Neural progenitor cell (in vitro differentiated cells): ENCODE measurements around the gene PLXDC2. TPM values are rescaled to one million over a fixed set of nuclear protein-coding genes. Genes with fewer than 3 reads are reported as not detected.

Experiments used
- DNase-seq: peaks from one replicate; pipeline ENCODE4 v3.0.0-alpha.2; 2016; ENCODE audit warnings: low spot score
- H2AFZ ChIP-seq: fragments of 200-600 bp; sonication (generic); replicated peaks from 2 replicates; pipeline ENCODE4 v1.6.1; 2016; ENCODE audit warnings: antibody characterized with exemption
- H3F3A ChIP-seq: fragments of 200-600 bp; sonication (generic); 2 replicates; pipeline ENCODE4 v1.6.1; 2016; ENCODE audit warnings: antibody characterized with exemption, low read depth
- H3K27ac ChIP-seq: fragments of 200-600 bp; sonication (generic); 2 replicates; pipeline ENCODE4 v1.5.1; 2016; ENCODE audit warnings: mild to moderate bottlenecking
- H3K27me3 ChIP-seq: fragments of 200-600 bp; sonication (generic); 2 replicates; pipeline ENCODE4 v1.6.1; 2016; ENCODE audit warnings: mild to moderate bottlenecking, moderate library complexity
- H3K36me3 ChIP-seq: fragments of 200-600 bp; sonication (generic); 2 replicates; pipeline ENCODE4 v1.5.1; 2016
- H3K4me1 ChIP-seq: fragments of 200-600 bp; sonication (generic); 2 replicates; pipeline ENCODE4 v1.6.1; 2016; ENCODE audit warnings: mixed run types
- H3K4me2 ChIP-seq: fragments of 200-600 bp; sonication (generic); 2 replicates; pipeline ENCODE4 v1.6.1; 2016
- H3K4me3 ChIP-seq: fragments of 200-600 bp; sonication (generic); 2 replicates; pipeline ENCODE4 v1.5.1; 2016
- H3K79me2 ChIP-seq: fragments of 200-600 bp; sonication (generic); 2 replicates; pipeline ENCODE4 v1.6.1; 2016; ENCODE audit warnings: low read depth
- H3K9ac ChIP-seq: fragments of 200-600 bp; sonication (generic); 2 replicates; pipeline ENCODE4 v1.6.1; 2016
- H3K9me3 ChIP-seq: fragments of 200-600 bp; sonication (generic); 2 replicates; pipeline ENCODE4 v1.5.1; 2016; ENCODE audit warnings: low read depth
- H4K20me1 ChIP-seq: fragments of 200-600 bp; sonication (generic); 2 replicates; pipeline ENCODE4 v1.6.1; 2016; ENCODE audit warnings: low read depth
- H3K27ac Mint-ChIP-seq: 3 replicates; pipeline ENCODE4 v1.8.0; 2021; ENCODE audit warnings: mixed read lengths
- H3K27me3 Mint-ChIP-seq: 2 replicates; pipeline ENCODE4 v1.8.0; 2022; ENCODE audit warnings: low read depth, mild to moderate bottlenecking, inconsistent platforms, moderate library complexity, mixed read lengths; ENCODE audit not compliant: insufficient read depth
- H3K36me3 Mint-ChIP-seq: 3 replicates; pipeline ENCODE4 v1.8.0; 2021; ENCODE audit warnings: mixed read lengths
- H3K4me1 Mint-ChIP-seq: 3 replicates; pipeline ENCODE4 v1.8.0; 2021; ENCODE audit warnings: mixed read lengths
- H3K4me3 Mint-ChIP-seq: 3 replicates; pipeline ENCODE4 v1.8.0; 2021; ENCODE audit warnings: mild to moderate bottlenecking, moderate library complexity, mixed read lengths
- H3K9me3 Mint-ChIP-seq: 3 replicates; pipeline ENCODE4 v1.8.0; 2020; ENCODE audit warnings: mixed read lengths
- EZH2 ChIP-seq: fragments of 200-600 bp; sonication (generic); IDR thresholded peaks from 2 replicates; pipeline ENCODE4 v1.6.1; 2017; ENCODE audit warnings: antibody characterized with exemption, mild to moderate bottlenecking, moderate library complexity
- EZH2phosphoT487 ChIP-seq: fragments of 200-600 bp; sonication (generic); IDR thresholded peaks from 2 replicates; pipeline ENCODE4 v1.6.1; 2017; ENCODE audit warnings: antibody characterized with exemption
- total RNA-seq: library from RNA; depleted of rRNA; stranded (reverse); fragments of >200 nt; gene quantifications from 2 replicates; pipeline ENCODE4 v1.2.3, GENCODE V29; 2015; ENCODE audit warnings: low replicate concordance
- TF ChIP-seq, protein P1 (sequence below): fragments of 200-600 bp; sonication (generic); IDR thresholded peaks from 2 replicates; pipeline ENCODE4 v1.5.1; 2017; ENCODE audit warnings: antibody characterized with exemption, mild to moderate bottlenecking

PLXDC2 gene
- total RNA-seq, 1 donor from 2014 or later = 44.2 TPM

DNA sequence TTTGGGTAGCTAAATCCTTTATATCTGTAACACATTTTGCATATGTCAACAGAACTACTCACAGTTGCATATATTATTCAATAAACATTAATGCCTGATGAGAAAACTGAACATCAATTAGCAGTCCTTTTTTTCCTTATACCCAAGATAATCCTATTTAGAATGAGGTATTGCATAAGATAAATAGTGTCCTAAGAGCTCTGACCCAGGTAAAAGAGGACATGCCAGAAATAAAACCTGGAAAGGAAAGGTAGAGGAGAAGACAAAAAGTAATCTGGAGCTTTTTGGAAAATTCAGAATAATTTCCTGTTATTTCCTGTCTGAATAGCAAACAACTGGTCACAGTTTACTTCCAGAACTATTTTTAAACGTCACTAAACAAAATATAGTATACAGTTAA is 204.4 kb downstream of the PLXDC2 start:
- H3F3A ChIP-seq = no peaks in the 10 kb centered on the region
- no peaks in the 10 kb centered on the region for H4K20me1 ChIP-seq
- TF ChIP-seq EZH2phosphoT487 (no peak), EZH2 (no peak)
- TF ChIP-seq, protein P1, sequence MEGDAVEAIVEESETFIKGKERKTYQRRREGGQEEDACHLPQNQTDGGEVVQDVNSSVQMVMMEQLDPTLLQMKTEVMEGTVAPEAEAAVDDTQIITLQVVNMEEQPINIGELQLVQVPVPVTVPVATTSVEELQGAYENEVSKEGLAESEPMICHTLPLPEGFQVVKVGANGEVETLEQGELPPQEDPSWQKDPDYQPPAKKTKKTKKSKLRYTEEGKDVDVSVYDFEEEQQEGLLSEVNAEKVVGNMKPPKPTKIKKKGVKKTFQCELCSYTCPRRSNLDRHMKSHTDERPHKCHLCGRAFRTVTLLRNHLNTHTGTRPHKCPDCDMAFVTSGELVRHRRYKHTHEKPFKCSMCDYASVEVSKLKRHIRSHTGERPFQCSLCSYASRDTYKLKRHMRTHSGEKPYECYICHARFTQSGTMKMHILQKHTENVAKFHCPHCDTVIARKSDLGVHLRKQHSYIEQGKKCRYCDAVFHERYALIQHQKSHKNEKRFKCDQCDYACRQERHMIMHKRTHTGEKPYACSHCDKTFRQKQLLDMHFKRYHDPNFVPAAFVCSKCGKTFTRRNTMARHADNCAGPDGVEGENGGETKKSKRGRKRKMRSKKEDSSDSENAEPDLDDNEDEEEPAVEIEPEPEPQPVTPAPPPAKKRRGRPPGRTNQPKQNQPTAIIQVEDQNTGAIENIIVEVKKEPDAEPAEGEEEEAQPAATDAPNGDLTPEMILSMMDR = no peak
- no peak overlapping the region for H3K27ac Mint-ChIP-seq
- H3K27me3 ChIP-seq = no peaks in the 10 kb centered on the region
- no peak overlapping the region for H3K4me3 Mint-ChIP-seq
- H3K4me1 Mint-ChIP-seq = no peaks in the 10 kb centered on the region
- peaks cover 10% of the 10 kb centered on the region for H3K79me2 ChIP-seq
- no peaks in the 10 kb centered on the region for H3K36me3 ChIP-seq
- no peaks in the 10 kb centered on the region for H3K9me3 Mint-ChIP-seq
- no peak overlapping the region for H3K4me3 ChIP-seq
- peaks cover 8% of the 10 kb centered on the region for H3K4me1 ChIP-seq
- no peak overlapping the region for H3K4me2 ChIP-seq
- H3K27ac ChIP-seq = no peak overlapping the region
- no peak for DNase-seq
- H3K9me3 ChIP-seq = peaks cover 3% of the 10 kb centered on the region
- H3K27me3 Mint-ChIP-seq = no peaks in the 10 kb centered on the region
- H3K36me3 Mint-ChIP-seq = peaks cover 5% of the 10 kb centered on the region
- no peak overlapping the region for H3K9ac ChIP-seq
- H2AFZ ChIP-seq = no peak overlapping the region

DNA sequence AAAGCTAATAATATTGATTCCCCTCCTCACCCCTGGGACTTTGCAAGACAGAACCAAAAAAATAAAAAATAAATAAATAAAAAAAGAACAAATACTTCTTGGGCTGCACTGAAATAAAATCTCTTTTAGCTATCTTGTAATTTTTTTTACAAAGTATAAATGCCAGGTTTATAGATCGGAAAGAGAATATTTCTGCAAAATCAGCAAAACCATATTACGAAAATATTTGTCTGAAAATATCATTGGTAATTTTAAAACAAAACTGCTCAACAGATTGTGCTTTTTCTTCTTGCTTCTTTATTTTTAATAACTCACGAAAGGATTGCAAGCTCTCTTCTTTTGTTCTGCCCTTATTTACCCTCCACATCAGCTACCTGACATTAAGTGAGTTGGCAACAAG is 213.3 kb downstream of the PLXDC2 start:
- Histone ChIP-seq H3K27me3 (no peaks in the 10 kb centered on the region), H3K9me3 (no peaks in the 10 kb centered on the region), H3K4me2 (no peak overlapping the region), H3K79me2 (peaks cover 19% of the 10 kb centered on the region), H3K4me3 (no peak overlapping the region), H3F3A (no peaks in the 10 kb centered on the region), H4K20me1 (no peaks in the 10 kb centered on the region), H3K4me1 (peaks cover 4% of the 10 kb centered on the region), H3K27ac (no peak overlapping the region), H3K36me3 (no peaks in the 10 kb centered on the region), H2AFZ (no peak overlapping the region), H3K9ac (no peak overlapping the region)
- TF ChIP-seq EZH2phosphoT487 (no peak), EZH2 (no peak)
- TF ChIP-seq, protein P1 = no peak
- no peak overlapping the region for H3K4me3 Mint-ChIP-seq
- H3K27ac Mint-ChIP-seq = no peak overlapping the region
- no peaks in the 10 kb centered on the region for H3K27me3 Mint-ChIP-seq
- no peaks in the 10 kb centered on the region for H3K4me1 Mint-ChIP-seq
- H3K36me3 Mint-ChIP-seq = peaks cover 1% of the 10 kb centered on the region
- DNase-seq = no peak
- no peaks in the 10 kb centered on the region for H3K9me3 Mint-ChIP-seq

DNA sequence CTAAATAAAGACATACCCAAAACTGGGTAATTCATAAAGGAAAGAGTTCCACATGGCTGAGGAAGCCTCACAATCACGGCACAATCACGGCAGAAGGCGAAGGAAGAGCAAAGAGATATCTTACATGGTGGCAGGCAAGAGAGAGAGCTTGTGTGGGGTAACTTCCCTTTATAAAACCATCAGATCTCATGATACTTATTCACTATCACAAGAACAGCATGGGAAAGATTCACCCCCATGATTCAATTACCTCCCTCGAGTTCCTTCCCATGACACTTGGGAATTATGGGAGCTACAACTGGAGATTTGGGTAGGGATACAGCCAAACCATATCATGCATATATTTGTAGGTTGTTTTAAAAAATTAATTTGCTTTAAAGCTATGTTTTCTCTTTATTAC is 217.2 kb downstream of the PLXDC2 start:
- H3K4me2 ChIP-seq = no peak overlapping the region
- H2AFZ ChIP-seq = no peak overlapping the region
- Mint-ChIP-seq H3K27me3 (no peaks in the 10 kb centered on the region), H3K36me3 (peaks cover 3% of the 10 kb centered on the region), H3K9me3 (no peaks in the 10 kb centered on the region), H3K27ac (no peak overlapping the region), H3K4me1 (no peaks in the 10 kb centered on the region), H3K4me3 (no peak overlapping the region)
- H3F3A ChIP-seq = no peaks in the 10 kb centered on the region
- no peaks in the 10 kb centered on the region for H4K20me1 ChIP-seq
- no peak for DNase-seq
- peaks cover 4% of the 10 kb centered on the region for H3K4me1 ChIP-seq
- TF ChIP-seq EZH2phosphoT487 (no peak), EZH2 (no peak)
- TF ChIP-seq, protein P1 = no peak
- H3K27ac ChIP-seq = no peak overlapping the region
- no peak overlapping the region for H3K4me3 ChIP-seq
- H3K36me3 ChIP-seq = no peaks in the 10 kb centered on the region
- no peaks in the 10 kb centered on the region for H3K27me3 ChIP-seq
- peaks cover 19% of the 10 kb centered on the region for H3K79me2 ChIP-seq
- no peak overlapping the region for H3K9ac ChIP-seq
- no peaks in the 10 kb centered on the region for H3K9me3 ChIP-seq

DNA sequence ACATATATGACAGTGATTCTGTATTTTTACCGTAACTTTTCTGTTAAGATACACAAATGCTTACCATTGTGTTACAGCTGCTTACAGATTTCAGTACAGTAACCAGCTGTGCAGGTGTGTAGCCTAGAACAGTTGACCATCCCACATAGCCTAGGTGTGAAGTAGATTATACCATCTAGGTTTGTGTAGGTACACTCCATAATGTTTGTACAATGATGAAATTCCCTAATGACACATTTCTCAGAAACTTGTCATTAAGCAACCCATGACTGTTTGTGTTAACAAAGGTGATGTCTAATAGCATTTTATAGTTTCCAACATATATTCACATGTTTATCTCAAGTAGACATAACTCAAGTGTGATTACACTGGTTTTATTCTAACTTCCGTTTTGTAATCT is 218.5 kb downstream of the PLXDC2 start:
- H3K4me3 ChIP-seq = no peak overlapping the region
- no peak for DNase-seq
- no peaks in the 10 kb centered on the region for H3F3A ChIP-seq
- H3K4me2 ChIP-seq = no peak overlapping the region
- H2AFZ ChIP-seq = no peak overlapping the region
- no peaks in the 10 kb centered on the region for H3K36me3 ChIP-seq
- Mint-ChIP-seq H3K4me3 (no peak overlapping the region), H3K4me1 (no peaks in the 10 kb centered on the region), H3K27ac (no peak overlapping the region), H3K9me3 (no peaks in the 10 kb centered on the region), H3K27me3 (no peaks in the 10 kb centered on the region), H3K36me3 (peaks cover 3% of the 10 kb centered on the region)
- TF ChIP-seq EZH2phosphoT487 = no peak
- TF ChIP-seq, protein P1 = no peak
- no peak for TF ChIP-seq EZH2
- peaks cover 17% of the 10 kb centered on the region for H3K79me2 ChIP-seq
- no peaks in the 10 kb centered on the region for H4K20me1 ChIP-seq
- peaks cover 2% of the 10 kb centered on the region for H3K4me1 ChIP-seq
- no peaks in the 10 kb centered on the region for H3K9me3 ChIP-seq
- H3K9ac ChIP-seq = no peak overlapping the region
- H3K27me3 ChIP-seq = no peaks in the 10 kb centered on the region
- H3K27ac ChIP-seq = no peak overlapping the region
